Keratinocyte (primary cell): ENCODE measurements around the gene FAM107B.

Experiments
- EZH2 ChIP-seq: IDR thresholded peaks from one replicate; pipeline ENCODE4 v1.6.1; 2012; ENCODE audit warnings: inconsistent platforms, mild to moderate bottlenecking, low read length, moderate library complexity
- TF ChIP-seq, protein P1 (sequence below), 3 experiments: IDR thresholded peaks in 1 of 3; conservative IDR thresholded peaks in 1 of 3; optimal IDR thresholded peaks in 1 of 3; 2 replicates in 2 of 3; 3 replicates in 1 of 3; pipeline versions ENCODE3 to v1.5.1; 2011; ENCODE audit warnings: low read length in 3 of 3, mild to moderate bottlenecking in 3 of 3, moderate library complexity in 2 of 3, control low read depth in 1 of 3, inconsistent platforms in 1 of 3; ENCODE audit not compliant: insufficient read depth in 2 of 3; ENCODE audit errors: extremely low read depth in 1 of 3

GRCh38 chr10:14567421-14567820 is 207.3 kb downstream of the FAM107B start:
- no peak for TF ChIP-seq EZH2
- TF ChIP-seq, protein P1, sequence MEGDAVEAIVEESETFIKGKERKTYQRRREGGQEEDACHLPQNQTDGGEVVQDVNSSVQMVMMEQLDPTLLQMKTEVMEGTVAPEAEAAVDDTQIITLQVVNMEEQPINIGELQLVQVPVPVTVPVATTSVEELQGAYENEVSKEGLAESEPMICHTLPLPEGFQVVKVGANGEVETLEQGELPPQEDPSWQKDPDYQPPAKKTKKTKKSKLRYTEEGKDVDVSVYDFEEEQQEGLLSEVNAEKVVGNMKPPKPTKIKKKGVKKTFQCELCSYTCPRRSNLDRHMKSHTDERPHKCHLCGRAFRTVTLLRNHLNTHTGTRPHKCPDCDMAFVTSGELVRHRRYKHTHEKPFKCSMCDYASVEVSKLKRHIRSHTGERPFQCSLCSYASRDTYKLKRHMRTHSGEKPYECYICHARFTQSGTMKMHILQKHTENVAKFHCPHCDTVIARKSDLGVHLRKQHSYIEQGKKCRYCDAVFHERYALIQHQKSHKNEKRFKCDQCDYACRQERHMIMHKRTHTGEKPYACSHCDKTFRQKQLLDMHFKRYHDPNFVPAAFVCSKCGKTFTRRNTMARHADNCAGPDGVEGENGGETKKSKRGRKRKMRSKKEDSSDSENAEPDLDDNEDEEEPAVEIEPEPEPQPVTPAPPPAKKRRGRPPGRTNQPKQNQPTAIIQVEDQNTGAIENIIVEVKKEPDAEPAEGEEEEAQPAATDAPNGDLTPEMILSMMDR (optimal IDR thresholded peaks at IDR 0.05 in 1 of 3, IDR thresholded peaks at IDR 0.05 in 1 of 3, conservative IDR thresholded peaks at IDR 0.05 in 1 of 3; ENCODE audit: extremely low read depth in 1 of 3, insufficient read depth in 2 of 3, low read length in 3 of 3), result no peak
